22Rv1 (cell line): ENCODE results near the gene FAM193B.

Experiments used
- CTCF ChIP-seq: fragments of 450-650 bp; IDR thresholded peaks from 2 replicates; pipeline ENCODE4 v1.5.1; 2017; ENCODE audit warnings: mild to moderate bottlenecking
- ZFX ChIP-seq: fragments of 450-650 bp; IDR thresholded peaks from 2 replicates; pipeline ENCODE4 v1.6.1; 2017; ENCODE audit warnings: antibody characterized with exemption, borderline replicate concordance

- TF ChIP-seq CTCF (no peak), ZFX (no peak)
Observed at GRCh38 chr5:177508221-177508611, 46.1 kb downstream of the FAM193B start.
